Large intestine (tissue), 3 donors: Measurements from ENCODE around the gene BLACAT1. TPM values are rescaled to one million over a fixed set of nuclear protein-coding genes. Genes with fewer than 3 reads are reported as not detected.
"Not testable (repeated sequence)": the region's sequence is repeated elsewhere in the genome, so short reads cannot be mapped to it uniquely, and the experiment has no call there.

Experiments used
- DNase-seq, 2 donors: peaks; one replicate each; pipeline versions ENCODE4 v3.0.0 to v3.0.0-alpha.2; 2013
- H3K27ac ChIP-seq: one replicate; pipeline ENCODE4 v1.5.1; 2013; ENCODE audit warnings: low read length
- H3K27me3 ChIP-seq: 2 replicates; pipeline ENCODE4 v1.6.1; 2013; ENCODE audit warnings: low read length; ENCODE audit not compliant: control insufficient read depth, insufficient read depth
- H3K36me3 ChIP-seq: 2 replicates; pipeline ENCODE4 v1.6.1; 2013; ENCODE audit warnings: low read length; ENCODE audit not compliant: control insufficient read depth, insufficient read depth
- H3K4me1 ChIP-seq: one replicate; pipeline ENCODE4 v1.6.1; 2013; ENCODE audit warnings: low read length; ENCODE audit not compliant: control insufficient read depth, insufficient read depth
- H3K4me3 ChIP-seq: one replicate; pipeline ENCODE4 v1.5.1; 2013; ENCODE audit warnings: low read length
- H3K9me3 ChIP-seq: one replicate; pipeline ENCODE4 v1.6.1; 2013; ENCODE audit warnings: mild to moderate bottlenecking, low read depth, low read length, moderate library complexity; ENCODE audit not compliant: control insufficient read depth
- WGBS: methylation state at CpG from one replicate; pipeline ENCODE4 v1.1.5; 2013; ENCODE audit warnings: low lambda C conversion rate; ENCODE audit not compliant: insufficient coverage; 5-methylcytosine and 5-hydroxymethylcytosine counted together
- polyA plus RNA-seq: library from polyadenylated mRNA; unstranded; fragments of 120-200 nt; gene quantifications from one replicate; pipeline ENCODE4 v1.2.1, GENCODE V29; 2013

BLACAT1 gene
- polyA plus RNA-seq, 1 donor = 0.88 TPM

DNA sequence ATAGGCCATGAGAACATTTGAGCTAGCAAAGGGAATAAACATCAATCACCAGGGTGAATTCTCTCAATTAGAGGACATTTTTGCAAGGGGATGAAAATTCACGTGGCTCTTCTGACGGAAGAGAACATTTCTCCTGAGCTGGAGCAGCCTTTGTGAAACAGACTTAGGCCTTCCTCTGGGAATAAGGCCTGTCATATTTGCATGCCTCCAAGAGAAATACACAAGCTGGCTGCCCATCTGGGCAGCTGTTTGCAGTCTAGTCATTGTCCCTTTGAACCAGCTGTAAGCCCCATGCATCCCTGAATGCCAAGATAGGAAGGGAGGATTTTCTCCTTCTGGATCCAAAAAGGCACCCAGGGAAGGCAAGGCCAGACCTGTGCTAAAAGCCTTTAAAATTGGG lies 39.5 kb downstream of the BLACAT1 start:
- no peak for DNase-seq
- no peak overlapping the region for H3K4me3 ChIP-seq
- no CpG with 5 or more reads among the region's 2 CpGs for WGBS

DNA sequence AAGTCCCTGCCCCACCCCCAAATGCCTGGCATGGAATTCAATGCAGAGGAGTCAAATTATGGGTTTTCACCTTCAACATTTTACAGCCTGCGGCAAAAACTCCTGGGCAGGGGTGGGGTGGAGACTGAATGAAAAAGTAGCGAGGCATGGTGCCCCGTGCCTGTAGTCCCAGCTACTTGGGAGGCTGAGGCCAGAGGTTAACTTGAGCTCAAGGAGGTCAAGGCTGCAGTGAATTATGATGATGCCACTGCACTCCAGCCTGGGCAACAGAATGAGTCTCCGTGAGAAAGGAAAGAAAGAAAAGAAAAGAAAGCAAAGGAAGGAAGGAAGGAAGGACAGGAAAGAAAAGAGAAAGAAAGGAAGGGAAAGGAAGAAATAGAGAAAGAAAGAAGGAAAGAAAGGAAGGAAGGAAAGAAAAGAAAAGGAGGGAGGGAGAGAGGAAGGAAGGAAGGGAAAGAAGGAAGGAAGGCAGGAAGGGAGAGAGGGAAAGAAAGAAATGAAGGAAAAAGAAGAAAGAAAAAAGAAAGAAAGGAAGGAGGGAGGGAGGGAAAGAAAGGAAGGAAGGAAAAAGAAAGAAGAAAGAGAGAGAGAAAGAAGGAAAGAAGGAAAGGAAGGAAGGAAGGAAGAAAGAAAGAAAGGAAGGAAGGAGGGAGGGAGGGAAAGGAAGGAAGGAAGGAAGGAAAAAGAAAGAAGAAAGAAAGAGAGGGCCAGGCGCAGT lies 45.1 kb downstream of the BLACAT1 start:
- H3K4me1 ChIP-seq = no peaks in the 10 kb centered on the region
- peaks cover 2% of the 10 kb centered on the region for H3K27me3 ChIP-seq
- H3K36me3 ChIP-seq = no peaks in the 10 kb centered on the region
- H3K4me3 ChIP-seq = no peak overlapping the region
- H3K9me3 ChIP-seq = no peaks in the 10 kb centered on the region
- no peak for DNase-seq
- 74% methylated on average over 2 of the region's 5 CpGs for WGBS
- no peak overlapping the region for H3K27ac ChIP-seq

More for the DNA sequence above, 39.5 kb downstream of the BLACAT1 start:
- no peaks in the 10 kb centered on the region for H3K4me1 ChIP-seq
- H3K9me3 ChIP-seq = no peaks in the 10 kb centered on the region
- peaks cover 5% of the 10 kb centered on the region for H3K27me3 ChIP-seq
- H3K27ac ChIP-seq = no peak overlapping the region
- H3K36me3 ChIP-seq = no peaks in the 10 kb centered on the region

DNA sequence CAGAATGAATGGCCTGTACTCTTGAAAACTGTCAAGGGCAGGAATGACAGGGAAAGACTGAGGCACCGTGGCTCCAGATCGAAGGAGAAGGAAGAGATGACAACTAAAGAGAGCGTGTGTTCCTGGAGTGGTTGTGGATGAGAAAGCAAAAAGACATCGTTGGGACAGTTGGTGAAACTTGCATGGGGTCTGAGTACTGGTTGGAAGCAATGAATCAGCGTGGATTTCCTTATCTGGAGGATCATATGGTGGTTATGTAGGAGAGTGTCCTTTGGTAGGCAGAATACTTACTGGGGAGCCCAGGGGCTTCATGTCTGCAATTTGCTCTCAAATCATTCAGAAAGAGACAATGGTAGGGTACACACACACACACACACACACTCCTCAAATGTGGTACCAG lies 47.9 kb downstream of the BLACAT1 start:
- Histone ChIP-seq H3K4me3 (no peak overlapping the region), H3K36me3 (no peaks in the 10 kb centered on the region), H3K27me3 (peaks cover 2% of the 10 kb centered on the region), H3K27ac (no peak overlapping the region), H3K4me1 (no peaks in the 10 kb centered on the region), H3K9me3 (no peaks in the 10 kb centered on the region)
- WGBS = 100% methylated on average over 1 of the region's 5 CpGs
- no peak for DNase-seq

DNA sequence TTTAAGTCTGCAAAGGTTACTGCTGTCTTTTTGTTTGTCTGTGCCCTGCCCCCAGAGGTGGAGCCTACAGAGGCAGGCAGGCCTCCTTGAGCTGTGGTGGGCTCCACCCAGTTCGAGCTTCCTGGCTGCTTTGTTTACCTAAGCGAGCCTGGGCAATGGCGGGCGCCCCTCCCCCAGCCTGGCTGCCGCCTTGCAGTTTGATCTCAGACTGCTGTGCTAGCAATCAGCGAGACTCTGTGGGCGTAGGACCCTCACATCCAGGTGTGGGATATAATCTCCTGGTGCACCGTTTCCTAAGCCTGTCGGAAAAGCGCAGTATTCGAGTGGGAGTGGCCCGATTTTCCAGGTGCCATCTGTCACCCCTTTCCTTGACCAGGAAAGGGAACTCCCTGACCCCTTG lies 49.6 kb downstream of the BLACAT1 start:
- not testable (repeated sequence) for H3K4me1 ChIP-seq, H3K27me3 ChIP-seq, H3K9me3 ChIP-seq, H3K27ac ChIP-seq, H3K36me3 ChIP-seq, H3K4me3 ChIP-seq, DNase-seq
- WGBS = no CpG with 5 or more reads among the region's 12 CpGs

Other genes starting within 250 kb of the BLACAT1 start
- 6.0 TPM for gene DSTYK, start 244.3 kb downstream of the BLACAT1 start, polyA plus RNA-seq
- gene TMCC2, start 228.1 kb downstream of the BLACAT1 start, polyA plus RNA-seq = 6.2 TPM
- 8.5 TPM for gene NUAK2, start 134.3 kb downstream of the BLACAT1 start, polyA plus RNA-seq
- gene KLHDC8A, start 99.1 kb downstream of the BLACAT1 start, polyA plus RNA-seq = 8.7 TPM
- gene LEMD1, start 34.0 kb downstream of the BLACAT1 start, polyA plus RNA-seq = 1.0 TPM
- 52.6 TPM for gene CDK18, start 48.6 kb upstream of the BLACAT1 start, polyA plus RNA-seq
- gene ELK4, start 176.0 kb upstream of the BLACAT1 start, polyA plus RNA-seq = 18.2 TPM
- gene SLC45A3, start 224.5 kb upstream of the BLACAT1 start, polyA plus RNA-seq = 9.3 TPM